IMR-90 (cell line): ENCODE results near the gene CNGA1. TPM values are rescaled to one million over a fixed set of nuclear protein-coding genes. Genes with fewer than 3 reads are reported as not detected.

Experiments
- ATAC-seq: fragments of 200-7000 bp; cut with Tn5 transposase; 2 replicates; pipeline ENCODE4 v1.9.1; 2020; ENCODE audit warnings: low read depth, mild to moderate bottlenecking, moderate library complexity
- BruUV-seq: library from RNA; stranded (reverse); fragments of 400-500 nt; replicated peaks from 2 replicates; lab custom pipeline; 2021; lab: Mats Ljungman, UMichigan
- CTCF ChIA-PET: fragments of 300-600 bp; formaldehyde crosslinking; extraction: SDS; loops from one replicate; lab custom pipeline; 2021; ENCODE audit warnings: antibody characterized with exemption; lab: Yijun Ruan, JAX
- POLR2A ChIA-PET: fragments of 300-600 bp; sonication (Branson Sonifier 250); formaldehyde crosslinking; loops from one replicate; lab custom pipeline; 2022; ENCODE audit warnings: antibody characterized with exemption; ENCODE audit not compliant: unreplicated experiment; lab: Charles Lee
- DNase-seq: peaks from one replicate; pipeline ENCODE4 v3.0.0; 2013
- H2AFZ ChIP-seq: replicated peaks from 2 replicates; pipeline ENCODE3; 2013; ENCODE audit warnings: low read length, mild to moderate bottlenecking; ENCODE audit not compliant: poor library complexity
- H2AK5ac ChIP-seq: 2 replicates; pipeline ENCODE4 v1.6.1; 2013; ENCODE audit warnings: low read depth, low read length, inconsistent platforms
- H2AK9ac ChIP-seq: replicated peaks from 2 replicates; pipeline ENCODE3; 2013; ENCODE audit warnings: mild to moderate bottlenecking, low read depth, low read length, moderate library complexity; ENCODE audit not compliant: poor library complexity
- H2BK120ac ChIP-seq: 2 replicates; pipeline ENCODE4 v1.6.1; 2013; ENCODE audit warnings: low read depth, low read length, inconsistent platforms
- H2BK15ac ChIP-seq: 3 replicates; pipeline ENCODE4 v1.6.1; 2013; ENCODE audit warnings: low read depth, low read length, inconsistent platforms
- H2BK20ac ChIP-seq: 2 replicates; pipeline ENCODE4 v1.6.1; 2013; ENCODE audit warnings: low read depth, mild to moderate bottlenecking, inconsistent platforms, low read length, moderate library complexity
- H2BK5ac ChIP-seq: 2 replicates; pipeline ENCODE4 v1.6.1; 2013; ENCODE audit warnings: mild to moderate bottlenecking, low read depth, low read length, inconsistent platforms; ENCODE audit not compliant: poor library complexity, severe bottlenecking
- H3K14ac ChIP-seq: replicated peaks from 2 replicates; pipeline ENCODE4 v1.6.1; 2013; ENCODE audit warnings: low read depth, low read length, inconsistent platforms
- H3K18ac ChIP-seq: 2 replicates; pipeline ENCODE4 v1.6.1; 2013; ENCODE audit warnings: low read depth, low read length, control low read depth
- H3K23ac ChIP-seq: 2 replicates; pipeline ENCODE4 v1.6.1; 2013; ENCODE audit warnings: low read depth, low read length, inconsistent platforms
- H3K27ac ChIP-seq: 2 replicates; pipeline ENCODE4 v1.5.1; 2013; ENCODE audit warnings: mild to moderate bottlenecking, control low read depth, low read length; ENCODE audit not compliant: insufficient read depth
- H3K27me3 ChIP-seq: 2 replicates; pipeline ENCODE4 v1.6.1; 2013; ENCODE audit warnings: low read length; ENCODE audit not compliant: control insufficient read depth, insufficient read depth
- H3K36me3 ChIP-seq: 2 replicates; pipeline ENCODE4 v1.6.1; 2013; ENCODE audit warnings: low read length, mixed read lengths; ENCODE audit not compliant: control insufficient read depth, insufficient read depth
- H3K4ac ChIP-seq: 2 replicates; pipeline ENCODE4 v1.6.1; 2013; ENCODE audit warnings: low read depth, low read length, inconsistent platforms
- H3K4me1 ChIP-seq: 2 replicates; pipeline ENCODE4 v1.6.1; 2013; ENCODE audit warnings: low read length, mixed read lengths; ENCODE audit not compliant: control insufficient read depth, insufficient read depth
- H3K4me2 ChIP-seq: 2 replicates; pipeline ENCODE4 v1.6.1; 2013; ENCODE audit warnings: low read depth, mild to moderate bottlenecking, control low read depth, low read length, moderate library complexity
- H3K4me3 ChIP-seq: 2 replicates; pipeline ENCODE4 v1.5.1; 2013; ENCODE audit warnings: low read depth, mild to moderate bottlenecking, control low read depth, low read length, moderate library complexity; ENCODE audit not compliant: insufficient read depth
- H3K56ac ChIP-seq: 2 replicates; pipeline ENCODE4 v1.6.1; 2013; ENCODE audit warnings: low read length, inconsistent platforms; ENCODE audit not compliant: insufficient read depth; ENCODE audit errors: extremely low read depth
- H3K79me1 ChIP-seq, 2 experiments: 2 replicates each; pipeline ENCODE4 v1.6.1; 2013; ENCODE audit warnings: low read length in 2 of 2, inconsistent platforms in 1 of 2, low read depth in 1 of 2
- H3K9ac ChIP-seq: 2 replicates; pipeline ENCODE4 v1.6.1; 2013; ENCODE audit warnings: low read depth, low read length, control low read depth
- H3K9me1 ChIP-seq: 2 replicates; pipeline ENCODE4 v1.6.1; 2013; ENCODE audit warnings: low read length, inconsistent platforms; ENCODE audit not compliant: insufficient read depth
- H3K9me3 ChIP-seq: 2 replicates; pipeline ENCODE4 v1.6.1; 2013; ENCODE audit warnings: low read length; ENCODE audit not compliant: control insufficient read depth, insufficient read depth
- H4K20me1 ChIP-seq: 2 replicates; pipeline ENCODE4 v1.6.1; 2013; ENCODE audit warnings: low read length, inconsistent platforms; ENCODE audit not compliant: insufficient read depth
- H4K5ac ChIP-seq: 2 replicates; pipeline ENCODE4 v1.6.1; 2013; ENCODE audit warnings: mild to moderate bottlenecking, low read depth, low read length, control low read depth
- H4K8ac ChIP-seq, 2 experiments: 2 replicates each; pipeline ENCODE4 v1.6.1; 2013; ENCODE audit warnings: low read depth in 2 of 2, low read length in 2 of 2, control low read depth in 1 of 2, inconsistent platforms in 1 of 2
- H4K91ac ChIP-seq: 2 replicates; pipeline ENCODE4 v1.6.1; 2013; ENCODE audit warnings: low read depth, low read length, inconsistent platforms; ENCODE audit not compliant: insufficient read depth
- BHLHE40 ChIP-seq: fragments of 150-350 bp; IDR thresholded peaks from 2 replicates; pipeline ENCODE4 v1.6.1; 2016; ENCODE audit warnings: mild to moderate bottlenecking, low read depth, low read length
- CHD1 ChIP-seq: IDR thresholded peaks from 2 replicates; pipeline ENCODE4 v1.6.1; 2012; ENCODE audit warnings: low read depth, low read length, improper control_type of control experiment
- MAZ ChIP-seq: IDR thresholded peaks from 2 replicates; pipeline ENCODE4 v1.6.1; 2012; ENCODE audit warnings: low read depth, mild to moderate bottlenecking, low read length, improper control_type of control experiment, moderate library complexity, borderline replicate concordance
- MXI1 ChIP-seq: IDR thresholded peaks from 2 replicates; pipeline ENCODE4 v1.6.1; 2012; ENCODE audit warnings: low read depth, mild to moderate bottlenecking, low read length, moderate library complexity, borderline replicate concordance
- NFE2L2 ChIP-seq: fragments of 150-350 bp; IDR thresholded peaks from 2 replicates; pipeline ENCODE4 v1.6.1; 2016; ENCODE audit warnings: low read depth, mild to moderate bottlenecking, low read length
- POLR2A ChIP-seq: IDR thresholded peaks from 2 replicates; pipeline ENCODE4 v1.6.1; 2012; ENCODE audit warnings: mild to moderate bottlenecking, low read depth, low read length
- RAD21 ChIP-seq: IDR thresholded peaks from 2 replicates; pipeline ENCODE4 v1.6.1; 2012; ENCODE audit warnings: low read length, improper control_type of control experiment
- RCOR1 ChIP-seq: IDR thresholded peaks from 2 replicates; pipeline ENCODE4 v1.6.1; 2012; ENCODE audit warnings: mild to moderate bottlenecking, low read length, improper control_type of control experiment; ENCODE audit not compliant: insufficient replicate concordance
- RFX5 ChIP-seq: IDR thresholded peaks from 2 replicates; pipeline ENCODE4 v1.8.0; 2012; ENCODE audit warnings: low read depth, mild to moderate bottlenecking, low read length, moderate library complexity
- SMC3 ChIP-seq: fragments of 150-350 bp; IDR thresholded peaks from 2 replicates; pipeline ENCODE4 v1.6.1; 2016; ENCODE audit warnings: low read depth, mild to moderate bottlenecking, antibody characterized with exemption, low read length, moderate library complexity
- WGBS, 2 experiments: methylation state at CpG; one replicate each; pipeline versions ENCODE4 v1.1.5 to v1.1.7; 2013; ENCODE audit warnings: missing lambda C conversion rate in 2 of 2; ENCODE audit not compliant: insufficient read length in 1 of 2; ENCODE audit errors: extremely low coverage in 2 of 2; 5-methylcytosine and 5-hydroxymethylcytosine counted together
- dilution Hi-C: fragments of 300-500 bp; cut with HindIII; formaldehyde crosslinking; loops from one replicate; pipeline ENCODE4 v1.14.3; 2018; ENCODE audit warnings: low sequenced_read_pairs; ENCODE audit not compliant: unreplicated experiment
- in situ Hi-C: fragments of 300-500 bp; cut with MboI; formaldehyde crosslinking; loops from 3 replicates; pipeline ENCODE4 v1.14.3; 2019; ENCODE audit warnings: low sequenced_read_pairs, inconsistent platforms, mixed read lengths
- intact Hi-C: fragments of 100-400 bp; cut with micrococcal nuclease; formaldehyde crosslinking; loops from 2 replicates; pipeline ENCODE4 v1.10.0; 2022
- polyA plus RNA-seq, 3 experiments: library from polyadenylated mRNA; depleted of rRNA; stranded (reverse); fragments of >200 nt; gene quantifications; 2 replicates each; pipeline ENCODE4 v1.2.3, GENCODE V29; 2012; ENCODE audit warnings: low replicate concordance in 1 of 3
- total RNA-seq: library from RNA; depleted of rRNA; stranded (reverse); fragments of >200 nt; gene quantifications from 2 replicates; pipeline ENCODE4 v1.2.3, GENCODE V29; 2012
- TF ChIP-seq, protein P1 (sequence below): fragments of 150-350 bp; IDR thresholded peaks from 2 replicates; pipeline ENCODE4 v1.6.1; 2017; ENCODE audit warnings: mild to moderate bottlenecking, antibody characterized with exemption, low read length, low read depth
- TF ChIP-seq, protein P2 (sequence below): conservative IDR thresholded peaks from 2 replicates; pipeline ENCODE4 v1.5.1; 2012; ENCODE audit warnings: mild to moderate bottlenecking, low read depth, low read length, improper control_type of control experiment
- TF ChIP-seq, protein P3 (sequence below): fragments of 150-350 bp; IDR thresholded peaks from 2 replicates; pipeline ENCODE4 v1.6.1; 2016; ENCODE audit warnings: low read depth, mild to moderate bottlenecking, low read length, moderate library complexity, borderline replicate concordance

CNGA1 gene
- total and polyA plus RNA-seq, 2 of the 4 experiments (the other 2 are of a cell fraction) = not detected

DNA sequence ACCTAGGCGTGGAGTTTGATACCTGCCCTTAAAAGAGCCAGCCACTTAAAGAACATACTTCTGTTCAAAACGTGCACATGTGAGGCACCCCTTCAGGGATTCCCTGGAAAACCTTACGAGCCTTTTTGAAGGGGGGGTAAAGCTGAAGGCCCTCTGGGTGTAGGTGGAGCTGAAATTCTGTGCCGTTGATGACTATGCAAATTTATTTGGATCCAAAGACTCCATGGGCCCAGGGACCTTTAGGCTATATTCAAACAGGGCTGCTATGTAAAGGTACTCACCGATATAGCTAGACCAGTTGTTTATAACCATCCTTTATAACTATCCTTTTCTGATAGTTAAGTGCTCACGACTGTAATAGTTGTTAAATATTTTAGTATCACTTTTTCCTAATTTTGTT, 61.8 kb downstream of the CNGA1 start:
- H4K91ac ChIP-seq = no peak overlapping the region
- H2BK15ac ChIP-seq = no peak overlapping the region
- H3K79me1 ChIP-seq = no peaks in the 10 kb centered on the region
- no peak overlapping the region for H3K56ac ChIP-seq
- no peak overlapping the region for H2BK20ac ChIP-seq
- in situ Hi-C loops = no loop called here
- no peaks in the 10 kb centered on the region; the same call in 1 of the 2 replicates for H3K27me3 ChIP-seq
- WGBS, 2 experiments = no CpG with 5 or more reads among the region's 6 CpGs
- no peaks in the 10 kb centered on the region for H3K36me3 ChIP-seq
- H3K9ac ChIP-seq = no peak overlapping the region
- H3K4me1 ChIP-seq = no peaks in the 10 kb centered on the region
- dilution Hi-C loops = no loop called here
- no peak overlapping the region for H3K4ac ChIP-seq
- no peak overlapping the region for H2BK5ac ChIP-seq
- no peak overlapping the region for H3K18ac ChIP-seq
- H4K8ac ChIP-seq = no peak overlapping the region
- TF ChIP-seq RFX5 = no peak
- no peak for TF ChIP-seq MAZ
- TF ChIP-seq RCOR1 = no peak
- TF ChIP-seq BHLHE40 = no peak
- no peak for TF ChIP-seq CHD1
- TF ChIP-seq NFE2L2 = no peak
- no peak for TF ChIP-seq RAD21
- no peak for TF ChIP-seq POLR2A
- TF ChIP-seq, protein P1, sequence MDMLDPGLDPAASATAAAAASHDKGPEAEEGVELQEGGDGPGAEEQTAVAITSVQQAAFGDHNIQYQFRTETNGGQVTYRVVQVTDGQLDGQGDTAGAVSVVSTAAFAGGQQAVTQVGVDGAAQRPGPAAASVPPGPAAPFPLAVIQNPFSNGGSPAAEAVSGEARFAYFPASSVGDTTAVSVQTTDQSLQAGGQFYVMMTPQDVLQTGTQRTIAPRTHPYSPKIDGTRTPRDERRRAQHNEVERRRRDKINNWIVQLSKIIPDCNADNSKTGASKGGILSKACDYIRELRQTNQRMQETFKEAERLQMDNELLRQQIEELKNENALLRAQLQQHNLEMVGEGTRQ = no peak
- TF ChIP-seq, protein P2, sequence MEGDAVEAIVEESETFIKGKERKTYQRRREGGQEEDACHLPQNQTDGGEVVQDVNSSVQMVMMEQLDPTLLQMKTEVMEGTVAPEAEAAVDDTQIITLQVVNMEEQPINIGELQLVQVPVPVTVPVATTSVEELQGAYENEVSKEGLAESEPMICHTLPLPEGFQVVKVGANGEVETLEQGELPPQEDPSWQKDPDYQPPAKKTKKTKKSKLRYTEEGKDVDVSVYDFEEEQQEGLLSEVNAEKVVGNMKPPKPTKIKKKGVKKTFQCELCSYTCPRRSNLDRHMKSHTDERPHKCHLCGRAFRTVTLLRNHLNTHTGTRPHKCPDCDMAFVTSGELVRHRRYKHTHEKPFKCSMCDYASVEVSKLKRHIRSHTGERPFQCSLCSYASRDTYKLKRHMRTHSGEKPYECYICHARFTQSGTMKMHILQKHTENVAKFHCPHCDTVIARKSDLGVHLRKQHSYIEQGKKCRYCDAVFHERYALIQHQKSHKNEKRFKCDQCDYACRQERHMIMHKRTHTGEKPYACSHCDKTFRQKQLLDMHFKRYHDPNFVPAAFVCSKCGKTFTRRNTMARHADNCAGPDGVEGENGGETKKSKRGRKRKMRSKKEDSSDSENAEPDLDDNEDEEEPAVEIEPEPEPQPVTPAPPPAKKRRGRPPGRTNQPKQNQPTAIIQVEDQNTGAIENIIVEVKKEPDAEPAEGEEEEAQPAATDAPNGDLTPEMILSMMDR = no peak
- TF ChIP-seq, protein P3, sequence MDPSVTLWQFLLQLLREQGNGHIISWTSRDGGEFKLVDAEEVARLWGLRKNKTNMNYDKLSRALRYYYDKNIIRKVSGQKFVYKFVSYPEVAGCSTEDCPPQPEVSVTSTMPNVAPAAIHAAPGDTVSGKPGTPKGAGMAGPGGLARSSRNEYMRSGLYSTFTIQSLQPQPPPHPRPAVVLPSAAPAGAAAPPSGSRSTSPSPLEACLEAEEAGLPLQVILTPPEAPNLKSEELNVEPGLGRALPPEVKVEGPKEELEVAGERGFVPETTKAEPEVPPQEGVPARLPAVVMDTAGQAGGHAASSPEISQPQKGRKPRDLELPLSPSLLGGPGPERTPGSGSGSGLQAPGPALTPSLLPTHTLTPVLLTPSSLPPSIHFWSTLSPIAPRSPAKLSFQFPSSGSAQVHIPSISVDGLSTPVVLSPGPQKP = no peak
- TF ChIP-seq MXI1 = no peak
- TF ChIP-seq SMC3 = no peak
- H3K4me2 ChIP-seq = no peak overlapping the region
- H2AFZ ChIP-seq = no peak overlapping the region
- no peaks in the 10 kb centered on the region for H3K9me3 ChIP-seq
- POLR2A ChIA-PET = no interaction called here
- H4K20me1 ChIP-seq = no peaks in the 10 kb centered on the region
- no peak overlapping the region for H3K4me3 ChIP-seq
- intact Hi-C loops = no loop called here
- H3K27ac ChIP-seq = no peak overlapping the region
- CTCF ChIA-PET = no interaction called here
- no peak overlapping the region for H2AK5ac ChIP-seq
- no peak for ATAC-seq
- no peak overlapping the region for H3K23ac ChIP-seq
- no peak overlapping the region for H2AK9ac ChIP-seq
- no peak overlapping the region for H2BK120ac ChIP-seq
- H3K14ac ChIP-seq = no peak overlapping the region
- no TSS peak for BruUV-seq
- no peak for DNase-seq
- no peaks in the 10 kb centered on the region for H3K9me1 ChIP-seq
- H4K5ac ChIP-seq = no peak overlapping the region
